HS-5 (cell line): ENCODE measurements around the gene ELAC1.
A peak's percentile ranks its signal among the peaks of the same experiment; 100 is the strongest.
"Not testable (repeated sequence)": the region's sequence is repeated elsewhere in the genome, so short reads cannot be mapped to it uniquely, and the experiment has no call there.

ENCODE experiments used
- DNase-seq: peaks from one replicate; pipeline ENCODE4 v3.0.0-alpha.2; 2012; ENCODE audit warnings: low read depth

Gene ELAC1

GRCh38 chr18:50973367-50974126 is 5.7 kb downstream of the ELAC1 start:
- DNase-seq, result peak; percentile 46

- no peak for DNase-seq
Observed at GRCh38 chr18:50977037-50977760, 9.4 kb downstream of the ELAC1 start.

GRCh38 chr18:50981381-50981780 is 13.5 kb downstream of the ELAC1 start:
- DNase-seq, result no peak

GRCh38 chr18:50982086-50982801 is 14.4 kb downstream of the ELAC1 start:
- DNase-seq, result no peak

GRCh38 chr18:50982802-50983179 is 15.0 kb downstream of the ELAC1 start:
- DNase-seq, result no peak

GRCh38 chr18:50986360-50987087 is 18.7 kb downstream of the ELAC1 start:
- DNase-seq, result peak; percentile 29

GRCh38 chr18:50987261-50987660 is 19.4 kb downstream of the ELAC1 start:
- no peak for DNase-seq

- no peak for DNase-seq
Observed at GRCh38 chr18:50989711-50990110, 21.9 kb downstream of the ELAC1 start.

- DNase-seq, result no peak
Observed at GRCh38 chr18:50992351-50992762, 24.5 kb downstream of the ELAC1 start.

- no peak for DNase-seq
Observed at GRCh38 chr18:50994031-50994430, 26.2 kb downstream of the ELAC1 start.

GRCh38 chr18:51003174-51003573 is 35.3 kb downstream of the ELAC1 start:
- DNase-seq, result not testable (repeated sequence)

GRCh38 chr18:51006061-51006818 is 38.4 kb downstream of the ELAC1 start:
- DNase-seq, result no peak

- DNase-seq, result no peak
Observed at GRCh38 chr18:51006948-51007789, 39.3 kb downstream of the ELAC1 start.

GRCh38 chr18:51007790-51008139 is 39.9 kb downstream of the ELAC1 start:
- no peak for DNase-seq

GRCh38 chr18:51009072-51009471 is 41.2 kb downstream of the ELAC1 start:
- DNase-seq, result no peak

- no peak for DNase-seq
Observed at GRCh38 chr18:51010218-51010617, 42.4 kb downstream of the ELAC1 start.

GRCh38 chr18:51011709-51012108 is 43.9 kb downstream of the ELAC1 start:
- DNase-seq, result no peak

GRCh38 chr18:51012441-51012840 is 44.6 kb downstream of the ELAC1 start:
- no peak for DNase-seq

GRCh38 chr18:51013259-51013658 is 45.4 kb downstream of the ELAC1 start:
- no peak for DNase-seq

GRCh38 chr18:51017140-51017879 is 49.5 kb downstream of the ELAC1 start:
- no peak for DNase-seq
